Tibial artery (tissue), 4 donors: Measurements from ENCODE around the gene DERL3.

Experiments used
- DNase-seq, 2 donors: peaks; one replicate each; pipeline ENCODE4 v3.0.0-alpha.2; 2019
- H3K27ac ChIP-seq, 2 donors: fragments of 200-600 bp; sonication (generic) in 1 of 2; 1 replicate in 1 of 2; 2 replicates in 1 of 2; pipeline ENCODE4 v1.5.1; 2018 to 2019; ENCODE audit warnings: mild to moderate bottlenecking in 1 of 2
- H3K27me3 ChIP-seq, 2 donors: fragments of 200-600 bp; sonication (generic) in 1 of 2; one replicate each; pipeline versions ENCODE4 v1.5.1 to v1.6.0; 2016 to 2019
- H3K36me3 ChIP-seq, 3 donors: fragments of 200-600 bp; sonication (generic) in 2 of 3; one replicate each; pipeline ENCODE4 v1.5.1; 2016 to 2019; ENCODE audit warnings: mild to moderate bottlenecking in 2 of 3
- H3K4me1 ChIP-seq, 4 donors: fragments of 200-600 bp; sonication (generic) in 2 of 4; 1 replicate in 3 of 4; 2 replicates in 1 of 4; pipeline ENCODE4 v1.5.1; 2016 to 2019
- H3K4me3 ChIP-seq, 2 donors: fragments of 200-600 bp; sonication (generic) in 1 of 2; 1 replicate in 1 of 2; 2 replicates in 1 of 2; pipeline ENCODE4 v1.5.1; 2018 to 2019; ENCODE audit warnings: mild to moderate bottlenecking in 2 of 2
- H3K9me3 ChIP-seq, 3 donors: fragments of 200-600 bp; sonication (generic) in 1 of 3; one replicate each; pipeline ENCODE4 v1.5.1; 2016 to 2019
- intact Hi-C: fragments of 100-400 bp; cut with DNase I; formaldehyde crosslinking; loops from one replicate; pipeline ENCODE4 v1.15.0; 2023; ENCODE audit warnings: low total_unique reads
- TF ChIP-seq, protein P1 (sequence below), 2 experiments: fragments of 200-600 bp in 1 of 2; fragments of 450-650 bp in 1 of 2; IDR thresholded peaks; one replicate each; pipeline ENCODE4 v1.5.1; 2017 to 2019; ENCODE audit warnings: antibody characterized with exemption in 2 of 2, mild to moderate bottlenecking in 1 of 2, moderate library complexity in 1 of 2

Gene DERL3

GRCh38 chr22:23801886-23802377, 36.9 kb downstream of the DERL3 start:
- Histone ChIP-seq H3K27me3 (no peaks in the 10 kb centered on the region), H3K4me3 (no peak overlapping the region), H3K4me1 (no peaks in the 10 kb centered on the region), H3K9me3 (no peaks in the 10 kb centered on the region), H3K36me3 (peaks cover 63 to 89% (median 79%) of the 10 kb centered on the region in 3 donors), H3K27ac (no peak overlapping the region)
- TF ChIP-seq, protein P1, sequence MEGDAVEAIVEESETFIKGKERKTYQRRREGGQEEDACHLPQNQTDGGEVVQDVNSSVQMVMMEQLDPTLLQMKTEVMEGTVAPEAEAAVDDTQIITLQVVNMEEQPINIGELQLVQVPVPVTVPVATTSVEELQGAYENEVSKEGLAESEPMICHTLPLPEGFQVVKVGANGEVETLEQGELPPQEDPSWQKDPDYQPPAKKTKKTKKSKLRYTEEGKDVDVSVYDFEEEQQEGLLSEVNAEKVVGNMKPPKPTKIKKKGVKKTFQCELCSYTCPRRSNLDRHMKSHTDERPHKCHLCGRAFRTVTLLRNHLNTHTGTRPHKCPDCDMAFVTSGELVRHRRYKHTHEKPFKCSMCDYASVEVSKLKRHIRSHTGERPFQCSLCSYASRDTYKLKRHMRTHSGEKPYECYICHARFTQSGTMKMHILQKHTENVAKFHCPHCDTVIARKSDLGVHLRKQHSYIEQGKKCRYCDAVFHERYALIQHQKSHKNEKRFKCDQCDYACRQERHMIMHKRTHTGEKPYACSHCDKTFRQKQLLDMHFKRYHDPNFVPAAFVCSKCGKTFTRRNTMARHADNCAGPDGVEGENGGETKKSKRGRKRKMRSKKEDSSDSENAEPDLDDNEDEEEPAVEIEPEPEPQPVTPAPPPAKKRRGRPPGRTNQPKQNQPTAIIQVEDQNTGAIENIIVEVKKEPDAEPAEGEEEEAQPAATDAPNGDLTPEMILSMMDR (IDR thresholded peaks at IDR 0.05) = no peak
- intact Hi-C loops = no loop called here
- no peak for DNase-seq

DNA sequence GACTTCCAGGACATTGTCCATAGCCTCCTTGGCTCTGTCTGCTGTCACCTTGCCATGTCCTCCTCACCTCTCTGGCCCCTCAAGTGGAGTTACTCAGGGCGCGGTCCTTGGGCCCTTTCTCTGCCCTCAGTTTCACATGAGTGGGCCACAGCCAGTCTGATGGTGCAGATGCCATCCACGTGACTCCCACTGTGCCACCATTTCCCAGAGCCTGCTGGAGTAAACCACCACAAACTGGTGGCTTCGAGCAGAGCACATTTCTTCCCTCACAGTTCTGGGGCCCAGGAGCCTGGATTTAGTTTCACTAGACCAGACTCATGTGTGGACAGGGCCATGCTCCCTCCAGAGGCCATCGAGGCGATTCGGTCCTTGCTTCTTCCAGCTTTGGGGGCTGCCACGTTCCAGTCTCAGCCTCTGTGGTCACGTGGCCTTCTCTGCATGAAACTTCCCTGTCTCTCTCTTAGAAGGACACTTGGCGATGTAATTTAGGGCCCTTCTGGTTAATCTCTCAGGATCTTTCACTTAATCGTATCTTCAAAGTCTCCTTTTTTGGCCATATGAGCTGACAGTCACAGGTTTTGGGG, 37.5 kb downstream of the DERL3 start:
- H3K27me3 ChIP-seq = no peaks in the 10 kb centered on the region
- DNase-seq = no peak
- H3K4me3 ChIP-seq = no peak overlapping the region
- intact Hi-C loops = no loop called here
- peaks cover 61 to 89% (median 80%) of the 10 kb centered on the region in 3 donors for H3K36me3 ChIP-seq
- H3K9me3 ChIP-seq = no peaks in the 10 kb centered on the region
- H3K4me1 ChIP-seq = no peaks in the 10 kb centered on the region
- TF ChIP-seq, protein P1 (IDR thresholded peaks at IDR 0.05) = no peak
- H3K27ac ChIP-seq = no peak overlapping the region

GRCh38 chr22:23800297-23801237, 38.2 kb downstream of the DERL3 start:
- no peaks in the 10 kb centered on the region for H3K9me3 ChIP-seq
- peaks cover 59 to 89% (median 73%) of the 10 kb centered on the region in 3 donors for H3K36me3 ChIP-seq

DNA sequence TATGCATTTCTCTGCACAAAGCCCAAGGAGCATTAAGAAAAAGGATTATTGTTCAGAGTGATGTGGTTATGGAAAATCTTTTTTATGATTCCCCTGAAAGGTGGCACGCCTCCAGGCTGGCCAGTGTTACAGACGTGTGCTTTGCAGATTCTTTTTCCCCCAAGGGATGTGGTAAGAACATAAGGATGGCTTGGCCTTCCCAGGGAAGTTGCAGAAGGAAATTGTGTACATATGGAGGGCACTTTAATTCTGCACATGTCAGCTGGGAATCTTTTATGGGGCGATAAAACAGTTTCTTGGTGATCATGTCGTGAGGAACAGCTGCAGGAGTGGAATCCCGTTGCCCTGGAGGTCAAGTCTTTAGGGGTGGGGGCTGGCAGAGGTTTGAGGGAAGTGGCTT, 42.3 kb downstream of the DERL3 start:
- H3K4me3 ChIP-seq = no peak overlapping the region
- no peak overlapping the region for H3K27ac ChIP-seq
- intact Hi-C loops = no loop called here
- TF ChIP-seq, protein P1 (IDR thresholded peaks at IDR 0.05) = no peak
- H3K36me3 ChIP-seq = peaks cover 48 to 89% (median 69%) of the 10 kb centered on the region in 3 donors
- no peaks in the 10 kb centered on the region for H3K4me1 ChIP-seq
- H3K27me3 ChIP-seq = no peaks in the 10 kb centered on the region
- DNase-seq = no peak
- H3K9me3 ChIP-seq = no peaks in the 10 kb centered on the region

More at GRCh38 chr22:23800297-23801237, 38.2 kb downstream of the DERL3 start:
- TF ChIP-seq, protein P1 (IDR thresholded peaks at IDR 0.05) = no peak
- intact Hi-C loops = no loop called here
- Histone ChIP-seq H3K4me1 (no peaks in the 10 kb centered on the region), H3K4me3 (no peak overlapping the region), H3K27me3 (no peaks in the 10 kb centered on the region), H3K27ac (no peak overlapping the region)
- no peak for DNase-seq

DNA sequence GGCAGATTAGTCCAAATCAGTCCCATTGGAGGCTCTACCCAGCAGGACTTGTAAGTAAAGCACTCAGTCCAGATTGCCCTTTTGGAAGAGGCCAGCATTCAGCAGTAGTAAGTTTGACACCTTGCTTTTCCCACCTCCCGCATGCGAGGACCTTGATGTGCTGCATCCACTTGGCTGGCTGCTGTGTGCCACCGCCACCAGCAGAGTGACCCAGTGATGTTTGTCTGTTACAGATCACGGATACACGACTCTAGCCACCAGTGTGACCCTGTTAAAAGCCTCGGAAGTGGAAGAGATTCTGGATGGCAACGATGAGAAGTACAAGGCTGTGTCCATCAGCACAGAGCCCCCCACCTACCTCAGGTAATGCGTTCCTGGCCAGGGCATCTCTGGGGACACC, 45.5 kb downstream of the DERL3 start:
- no peak overlapping the region for H3K27ac ChIP-seq
- H3K4me1 ChIP-seq = peaks cover 0 to 16% (median 7%) of the 10 kb centered on the region in 4 donors
- peaks cover 33 to 64% (median 48%) of the 10 kb centered on the region in 3 donors for H3K36me3 ChIP-seq
- H3K9me3 ChIP-seq = no peaks in the 10 kb centered on the region
- DNase-seq = no peak
- TF ChIP-seq, protein P1 (IDR thresholded peaks at IDR 0.05) = no peak
- no peaks in the 10 kb centered on the region for H3K27me3 ChIP-seq
- intact Hi-C loops = no loop called here
- H3K4me3 ChIP-seq = no peak overlapping the region
